BLaER1 (cell line): ENCODE results near the gene GFOD2.
A peak's percentile ranks its signal among the peaks of the same experiment; 100 is the strongest.

Experiments used
- H3K27ac ChIP-seq: shearing (Covaris generic); formaldehyde crosslinking; 2 replicates; pipeline ENCODE4 v1.8.1; 2022
- H3K27me3 ChIP-seq: shearing (Covaris generic); formaldehyde crosslinking; 2 replicates; pipeline ENCODE4 v1.8.1; 2022
- H3K36me3 ChIP-seq: shearing (Covaris generic); formaldehyde crosslinking; 2 replicates; pipeline ENCODE4 v1.8.1; 2022
- H3K4me1 ChIP-seq: shearing (Covaris generic); formaldehyde crosslinking; 2 replicates; pipeline ENCODE4 v1.8.1; 2022
- H3K4me2 ChIP-seq: shearing (Covaris generic); formaldehyde crosslinking; 2 replicates; pipeline ENCODE4 v1.8.1; 2022
- H3K4me3 ChIP-seq: shearing (Covaris generic); formaldehyde crosslinking; 2 replicates; pipeline ENCODE4 v1.8.1; 2022
- H3K9ac ChIP-seq: shearing (Covaris generic); formaldehyde crosslinking; 2 replicates; pipeline ENCODE4 v1.8.1; 2022
- H3K9me3 ChIP-seq: shearing (Covaris generic); formaldehyde crosslinking; 2 replicates; pipeline ENCODE4 v1.8.1; 2022
- H4K20me1 ChIP-seq: shearing (Covaris generic); formaldehyde crosslinking; 2 replicates; pipeline ENCODE4 v1.8.1; 2022
- Cebpa-rat ChIP-seq: shearing (Covaris generic); IDR thresholded peaks from 2 replicates; pipeline ENCODE4 v1.8.1; 2022

GFOD2 gene

GRCh38 chr16:67733734-67734470, 14.8 kb upstream of the GFOD2 start:
- Histone ChIP-seq H3K36me3 (peaks cover 91% of the 10 kb centered on the region), H3K27me3 (no peaks in the 10 kb centered on the region), H4K20me1 (no peaks in the 10 kb centered on the region), H3K9me3 (no peaks in the 10 kb centered on the region), H3K4me3 (no peak overlapping the region), H3K4me1 (no peaks in the 10 kb centered on the region), H3K4me2 (no peak overlapping the region), H3K9ac (no peak overlapping the region), H3K27ac (no peak overlapping the region)
- no peak for TF ChIP-seq Cebpa-rat

GRCh38 chr16:67731753-67732095, 12.6 kb upstream of the GFOD2 start:
- H3K36me3 ChIP-seq: peaks cover 97% of the 10 kb centered on the region
- H3K4me3 ChIP-seq: no peak overlapping the region
- H3K27me3 ChIP-seq: no peaks in the 10 kb centered on the region
- no peak overlapping the region for H3K4me2 ChIP-seq
- no peaks in the 10 kb centered on the region for H4K20me1 ChIP-seq
- peaks cover 3% of the 10 kb centered on the region for H3K4me1 ChIP-seq
- TF ChIP-seq Cebpa-rat: no peak
- H3K9me3 ChIP-seq: no peaks in the 10 kb centered on the region
- no peak overlapping the region for H3K9ac ChIP-seq
- no peak overlapping the region for H3K27ac ChIP-seq

- Histone ChIP-seq H3K4me2 (no peak overlapping the region), H3K27ac (no peak overlapping the region), H3K27me3 (no peaks in the 10 kb centered on the region), H3K9me3 (no peaks in the 10 kb centered on the region), H3K9ac (no peak overlapping the region), H3K36me3 (peaks cover 97% of the 10 kb centered on the region), H4K20me1 (no peaks in the 10 kb centered on the region), H3K4me1 (peaks cover 8% of the 10 kb centered on the region), H3K4me3 (no peak overlapping the region)
- TF ChIP-seq Cebpa-rat: no peak
Measured at GRCh38 chr16:67731071-67731752, 12.1 kb upstream of the GFOD2 start.

GRCh38 chr16:67730326-67730725, 11.2 kb upstream of the GFOD2 start:
- H4K20me1 ChIP-seq: no peaks in the 10 kb centered on the region
- TF ChIP-seq Cebpa-rat: no peak
- H3K27ac ChIP-seq: no peak overlapping the region
- peaks cover 13% of the 10 kb centered on the region for H3K4me1 ChIP-seq
- no peaks in the 10 kb centered on the region for H3K9me3 ChIP-seq
- no peaks in the 10 kb centered on the region for H3K27me3 ChIP-seq
- H3K9ac ChIP-seq: no peak overlapping the region
- no peak overlapping the region for H3K4me2 ChIP-seq
- no peak overlapping the region for H3K4me3 ChIP-seq
- peaks cover 97% of the 10 kb centered on the region for H3K36me3 ChIP-seq

GRCh38 chr16:67729636-67730248, 10.6 kb upstream of the GFOD2 start:
- Histone ChIP-seq H3K4me3 (no peak overlapping the region), H3K4me1 (peaks cover 13% of the 10 kb centered on the region), H3K9ac (no peak overlapping the region), H4K20me1 (no peaks in the 10 kb centered on the region), H3K9me3 (no peaks in the 10 kb centered on the region), H3K4me2 (no peak overlapping the region), H3K27ac (no peak overlapping the region), H3K36me3 (peaks cover 97% of the 10 kb centered on the region), H3K27me3 (no peaks in the 10 kb centered on the region)
- no peak for TF ChIP-seq Cebpa-rat

GRCh38 chr16:67727521-67728485, 8.7 kb upstream of the GFOD2 start:
- no peaks in the 10 kb centered on the region for H3K9me3 ChIP-seq
- H3K4me1 ChIP-seq: peaks cover 27% of the 10 kb centered on the region
- H3K27me3 ChIP-seq: no peaks in the 10 kb centered on the region
- no peak overlapping the region for H3K9ac ChIP-seq
- no peak overlapping the region for H3K4me2 ChIP-seq
- no peak for TF ChIP-seq Cebpa-rat
- H3K4me3 ChIP-seq: no peak overlapping the region
- H3K36me3 ChIP-seq: peaks cover 97% of the 10 kb centered on the region
- H4K20me1 ChIP-seq: no peaks in the 10 kb centered on the region
- no peak overlapping the region for H3K27ac ChIP-seq

GRCh38 chr16:67726106-67727034, 7.3 kb upstream of the GFOD2 start:
- H3K4me3 ChIP-seq: no peak overlapping the region
- peak overlapping the region; percentile 35; the same call in 1 of the 2 replicates for H3K27ac ChIP-seq
- no peaks in the 10 kb centered on the region for H3K27me3 ChIP-seq
- H3K9me3 ChIP-seq: no peaks in the 10 kb centered on the region
- no peak for TF ChIP-seq Cebpa-rat
- peak overlapping the region; percentile 30; the same call in 1 of the 2 replicates for H3K4me2 ChIP-seq
- H3K4me1 ChIP-seq: peaks cover 30% of the 10 kb centered on the region
- peaks cover 89% of the 10 kb centered on the region for H3K36me3 ChIP-seq
- H3K9ac ChIP-seq: no peak overlapping the region
- no peaks in the 10 kb centered on the region for H4K20me1 ChIP-seq

GRCh38 chr16:67723911-67724305, 4.8 kb upstream of the GFOD2 start:
- H4K20me1 ChIP-seq: no peaks in the 10 kb centered on the region
- peak overlapping the region; percentile 8; the same call in 1 of the 2 replicates for H3K27ac ChIP-seq
- H3K4me3 ChIP-seq: no peak overlapping the region
- H3K9me3 ChIP-seq: no peaks in the 10 kb centered on the region
- H3K36me3 ChIP-seq: peaks cover 64% of the 10 kb centered on the region
- peak overlapping the region; percentile 8 for H3K4me2 ChIP-seq
- no peak for TF ChIP-seq Cebpa-rat
- no peaks in the 10 kb centered on the region for H3K27me3 ChIP-seq
- H3K4me1 ChIP-seq: peaks cover 41% of the 10 kb centered on the region
- H3K9ac ChIP-seq: no peak overlapping the region
